Femur (tissue), 1 donor: ENCODE results near the gene RNF187.
A peak's percentile ranks its signal among the peaks of the same experiment; 100 is the strongest.

Source experiments
- DNase-seq: peaks from one replicate; pipeline ENCODE4 v3.0.0-alpha.2; 2017

The RNF187 gene

GRCh38 chr1:228487336-228488124 is at the start of gene RNF187:
TSS of gene RNF187 (plus strand) at chr1:228487382.
- peak; percentile 95 for DNase-seq

DNA sequence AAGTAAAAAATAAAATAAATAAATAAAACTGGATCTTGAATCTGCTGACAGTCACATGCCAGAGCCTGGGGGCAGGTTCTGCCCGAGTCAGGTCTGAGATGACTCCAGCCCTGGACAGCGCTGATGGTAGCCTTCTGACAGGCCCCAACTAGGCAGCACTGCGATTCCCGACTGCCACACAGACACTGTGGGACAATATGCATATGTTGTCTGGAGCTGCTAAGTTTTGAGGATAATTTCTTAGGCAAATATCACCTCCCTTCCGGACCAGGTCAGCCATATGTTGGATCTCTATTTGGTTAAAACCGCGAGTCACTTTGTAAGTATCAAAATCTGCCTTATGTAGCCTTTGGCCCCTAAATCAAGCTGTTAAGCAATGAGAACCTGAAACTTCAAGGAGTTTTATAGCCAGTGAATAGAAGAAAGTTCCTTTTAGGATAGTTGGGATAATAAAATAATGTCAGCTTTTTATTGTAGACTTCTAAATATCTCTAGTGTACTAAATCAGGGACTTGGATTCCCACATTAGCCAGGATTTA is 49.7 kb upstream of the RNF187 start:
- DNase-seq, result no peak

GRCh38 chr1:228438266-228438665 is 48.9 kb upstream of the RNF187 start:
- DNase-seq, result no peak

GRCh38 chr1:228440761-228441500 is 46.3 kb upstream of the RNF187 start:
- no peak for DNase-seq

- no peak for DNase-seq
These were observed 43.8 kb upstream of the RNF187 start for GRCh38 chr1:228443395-228443794.

DNA sequence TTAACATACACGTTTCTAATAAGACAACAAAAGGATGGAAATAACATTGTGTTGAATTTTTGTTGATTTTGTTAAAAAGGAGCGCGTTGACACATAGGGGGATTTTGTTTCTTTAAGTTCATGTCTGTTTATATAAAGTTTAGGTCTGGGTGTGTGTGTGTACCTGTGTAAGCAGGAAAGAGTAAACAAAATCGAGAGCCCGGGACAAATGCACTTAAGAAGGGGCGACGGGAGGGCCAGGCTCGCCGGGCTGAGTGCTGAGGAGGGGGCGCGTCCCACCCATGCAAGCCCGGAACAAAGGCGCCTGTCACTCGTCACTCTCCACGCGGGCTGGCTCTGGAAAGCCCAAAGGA is 41.7 kb upstream of the RNF187 start:
- DNase-seq, result no peak

DNA sequence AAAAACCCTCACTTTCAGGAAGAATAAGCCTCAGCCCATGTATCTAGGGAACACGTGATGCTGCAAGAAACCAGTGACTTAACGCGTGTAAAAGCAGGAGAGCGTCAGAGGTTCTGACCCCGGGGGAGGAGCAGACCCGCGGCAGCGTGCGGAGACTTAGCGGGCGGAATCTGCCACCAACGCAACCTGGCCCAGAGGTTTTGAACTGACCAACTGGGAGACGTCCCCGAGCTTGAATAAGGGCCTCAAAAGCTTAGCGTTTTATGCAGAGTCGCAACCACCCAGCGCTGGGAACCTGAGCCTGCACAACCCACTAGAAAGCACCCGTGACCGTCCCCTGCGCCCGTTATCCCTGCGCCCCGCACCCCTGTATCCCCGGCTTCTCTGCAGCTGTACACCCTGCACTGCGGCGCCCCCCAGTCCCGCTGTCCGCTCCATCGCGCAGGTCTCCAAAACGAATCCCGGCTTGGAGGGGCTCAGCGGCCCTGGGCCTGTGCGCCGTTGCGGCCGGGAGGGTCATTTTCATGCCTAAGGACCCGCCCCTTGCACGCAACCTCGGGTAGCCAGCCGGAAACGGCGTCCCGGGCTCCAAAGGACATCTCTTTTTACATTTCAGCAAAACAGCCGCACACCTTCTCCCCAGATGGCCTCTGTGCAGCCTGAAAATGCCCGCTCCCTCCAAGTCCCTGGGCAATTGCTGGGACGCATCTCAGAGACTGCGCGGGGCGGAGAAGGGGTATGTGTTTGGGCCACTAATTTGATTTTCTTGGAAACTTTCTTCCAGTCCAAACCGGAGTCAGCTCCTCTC is 41.1 kb upstream of the RNF187 start:
- DNase-seq, result peak; percentile 55

DNA sequence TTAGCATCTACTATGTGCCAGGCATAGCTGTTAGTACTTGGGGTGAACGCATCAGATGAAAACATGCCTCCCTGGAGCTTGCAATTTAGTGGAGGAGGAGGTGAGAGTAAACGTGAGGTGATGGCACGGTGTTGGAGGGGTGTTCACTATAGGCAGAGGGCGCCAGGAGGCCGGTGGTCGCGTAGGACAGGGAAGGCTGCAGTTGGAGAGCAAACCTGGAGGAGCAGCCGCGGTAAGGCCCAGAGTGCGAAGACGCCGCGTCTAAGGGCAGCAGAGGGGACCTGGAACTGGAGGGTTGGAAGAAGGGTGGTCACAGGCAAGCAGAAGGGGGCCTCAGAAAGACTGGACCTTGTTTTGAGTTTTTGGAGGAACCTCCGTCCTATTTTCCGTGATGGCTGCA is 40.3 kb upstream of the RNF187 start:
- DNase-seq, result no peak

DNA sequence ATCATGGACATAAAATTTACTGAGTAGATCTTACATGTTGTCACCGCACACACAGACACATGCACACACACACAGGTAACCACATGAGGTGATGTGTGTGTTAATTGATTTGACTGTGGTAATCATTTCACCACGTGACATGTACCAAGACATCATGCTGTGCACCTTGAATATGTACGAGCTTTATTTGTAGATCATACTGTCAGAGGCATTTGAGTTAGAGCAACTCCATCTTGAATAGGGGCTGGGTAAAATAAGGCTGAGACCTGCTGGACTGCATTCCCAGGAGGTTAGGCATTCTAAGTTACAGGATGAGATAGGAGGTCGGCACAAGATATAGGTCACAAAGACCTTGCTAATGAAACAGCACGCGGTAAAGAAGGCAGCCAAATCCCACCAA is 38.8 kb upstream of the RNF187 start:
- no peak for DNase-seq

- no peak for DNase-seq
These were observed 37.0 kb upstream of the RNF187 start for GRCh38 chr1:228450200-228450599.

GRCh38 chr1:228452194-228453021 is 34.8 kb upstream of the RNF187 start:
- no peak for DNase-seq

- no peak for DNase-seq
These were observed 34.1 kb upstream of the RNF187 start for GRCh38 chr1:228453022-228453560.

DNA sequence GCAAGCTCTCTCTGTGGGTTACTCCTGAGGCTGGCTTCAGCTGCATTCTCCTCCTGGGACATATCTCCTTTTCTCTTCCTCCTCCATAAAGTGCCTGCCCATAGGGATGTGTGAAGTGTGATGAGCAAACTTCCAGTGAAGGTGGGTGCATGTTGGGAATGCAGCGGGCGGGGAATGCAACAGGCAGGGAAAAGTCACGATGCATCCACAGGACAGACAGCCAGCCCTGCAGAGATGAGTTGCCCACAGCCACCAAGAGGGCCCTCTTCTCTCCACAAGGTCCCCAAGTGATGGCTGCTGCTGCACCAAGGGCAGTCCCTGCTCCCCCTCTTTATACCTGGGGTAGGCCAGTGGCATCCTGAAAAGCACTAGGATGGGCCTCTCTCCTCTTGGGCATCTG is 33.6 kb upstream of the RNF187 start:
- DNase-seq, result no peak

DNA sequence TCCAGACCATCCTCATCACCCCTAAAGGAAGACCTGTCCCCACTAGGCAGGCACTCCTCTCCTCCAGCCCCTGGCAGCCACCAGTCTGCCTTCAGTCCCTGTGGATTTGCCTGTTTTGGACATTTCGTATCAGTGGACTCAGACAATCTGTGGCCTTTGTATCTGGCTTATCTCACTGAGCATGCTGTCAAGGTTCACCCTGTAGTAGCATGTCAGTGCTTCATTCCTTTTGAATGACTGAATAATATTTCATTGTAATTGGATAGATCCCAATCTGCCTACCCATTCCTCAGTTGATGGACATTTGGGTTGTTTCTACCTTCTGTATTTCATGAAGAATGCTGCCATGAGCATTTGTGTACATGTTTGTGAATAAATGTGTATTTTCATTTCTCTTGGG is 32.9 kb upstream of the RNF187 start:
- DNase-seq, result no peak

DNA sequence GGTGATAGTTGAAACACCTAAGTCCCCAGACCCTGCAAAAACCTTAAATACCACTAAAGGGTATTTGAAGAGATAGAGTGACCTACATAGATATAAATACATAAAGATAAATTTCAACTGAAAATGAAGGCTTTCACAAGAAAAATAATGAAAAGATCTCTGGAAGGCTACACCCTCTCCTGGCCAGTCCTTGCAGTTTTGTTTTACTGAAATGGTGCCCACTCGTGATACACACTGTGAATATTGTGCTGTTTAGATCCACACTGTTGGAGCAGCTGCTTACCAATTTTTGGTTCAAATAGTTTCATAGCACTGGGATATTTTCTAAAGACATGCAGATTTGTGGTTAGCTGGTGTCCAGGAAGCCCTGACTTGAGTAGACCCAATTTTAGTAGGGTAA is 31.5 kb upstream of the RNF187 start:
- DNase-seq, result no peak

DNA sequence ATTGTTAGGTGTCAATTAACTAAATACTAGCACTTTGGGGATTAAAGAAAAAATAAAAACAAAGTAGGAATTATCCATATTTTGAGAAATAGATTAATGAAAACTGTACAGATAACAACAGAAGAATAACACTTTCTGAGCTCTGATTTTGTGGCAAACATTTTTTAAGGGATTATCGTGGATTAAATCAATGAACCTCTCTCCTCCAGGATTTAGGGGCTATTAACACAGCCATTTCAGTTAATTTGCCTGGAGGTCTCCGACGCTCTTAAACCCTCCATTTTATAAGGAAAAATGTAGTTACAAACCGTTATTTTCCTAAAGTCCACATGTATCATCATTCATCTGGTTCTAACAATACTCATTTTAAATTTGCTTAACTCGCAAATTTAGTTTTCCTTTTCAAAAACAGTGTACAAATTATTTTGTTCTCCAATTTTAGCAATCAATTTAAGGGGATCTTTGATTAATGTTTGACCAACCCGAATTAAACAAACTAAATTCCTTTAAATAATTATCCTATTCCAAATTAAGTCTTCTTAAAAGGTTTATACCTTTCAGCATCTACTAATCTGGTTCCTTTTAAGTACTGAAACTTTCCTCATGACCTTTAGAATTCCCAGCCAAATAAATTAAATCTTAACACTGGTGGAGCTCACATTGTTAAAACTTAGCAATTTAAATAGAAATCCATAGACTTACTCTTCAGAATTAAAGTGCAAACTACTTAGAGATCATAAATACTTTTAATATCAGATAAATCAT is 30.7 kb upstream of the RNF187 start:
- no peak for DNase-seq

GRCh38 chr1:228457017-228457395 is 30.2 kb upstream of the RNF187 start:
- no peak for DNase-seq

- peak; percentile 94 for DNase-seq
These were observed 29.6 kb upstream of the RNF187 start for GRCh38 chr1:228457396-228458176.

DNA sequence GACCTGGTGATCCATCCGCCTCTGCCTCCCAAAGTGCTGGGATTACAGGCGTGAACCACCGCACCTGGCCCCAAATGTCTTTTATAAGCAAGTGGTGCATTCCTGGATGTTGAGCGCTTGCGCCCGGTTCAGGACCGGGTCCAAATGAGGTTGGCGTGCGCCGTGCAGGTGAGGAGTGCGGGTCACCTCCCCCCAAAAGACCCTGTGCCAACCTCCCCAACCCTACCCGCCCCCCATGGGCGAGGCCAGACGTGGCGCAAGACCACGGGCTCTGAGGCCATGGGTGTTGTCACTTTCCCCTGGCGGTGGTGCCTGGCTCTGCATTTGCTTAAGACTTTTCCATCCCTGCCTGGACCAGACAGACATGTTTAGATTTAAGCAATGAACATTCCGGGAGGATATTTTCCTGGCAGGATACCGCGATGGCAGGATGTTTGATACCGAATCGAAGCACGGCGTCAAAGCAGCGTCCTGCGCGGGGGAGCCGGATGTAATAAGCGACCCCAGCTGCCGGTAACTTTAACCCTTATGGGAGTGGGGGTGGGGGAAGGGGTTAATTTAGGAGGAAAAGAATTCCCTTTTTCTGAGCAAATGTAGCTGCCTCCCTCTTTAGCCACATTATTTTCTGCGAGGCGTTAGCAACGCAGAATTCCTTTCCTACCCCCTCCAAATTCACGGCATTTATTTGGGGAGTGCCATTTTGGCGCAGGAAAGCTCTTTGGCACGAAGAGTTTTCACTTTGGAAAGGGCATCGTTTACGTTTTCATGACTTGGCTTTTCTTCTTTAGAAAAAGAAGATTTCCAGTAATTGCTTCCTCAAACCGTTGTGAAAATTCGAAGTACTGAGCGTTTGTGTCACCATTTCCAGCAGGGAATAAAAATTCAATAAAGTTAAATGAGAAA is 27.8 kb upstream of the RNF187 start:
- DNase-seq, result peak; percentile 69
